ENCODE data around the gene NCOA1.
A peak's percentile ranks its signal among the peaks of the same experiment; 100 is the strongest.

The NCOA1 gene

GRCh38 chr2:24771764-24772586 is 280.9 kb downstream of the NCOA1 start:
- DNase-seq (ENCODE audit: low read depth): peak; percentile 44
- H3K4me3 ChIP-seq (ENCODE audit: low read depth, low read length): no peak overlapping the region
- no peak for TF ChIP-seq CTCF (conservative IDR thresholded peaks at IDR 0.05; ENCODE audit: low read depth, low read length)

- no peak for TF ChIP-seq CTCF (conservative IDR thresholded peaks at IDR 0.05; ENCODE audit: low read depth, low read length)
- no peak overlapping the region for H3K4me3 ChIP-seq (ENCODE audit: low read depth, low read length)
- no peak for DNase-seq (ENCODE audit: low read depth)
Measured at GRCh38 chr2:24774373-24774772, 283.3 kb downstream of the NCOA1 start.

- TF ChIP-seq CTCF (conservative IDR thresholded peaks at IDR 0.05; ENCODE audit: low read depth, low read length): no peak
- no peak for DNase-seq (ENCODE audit: low read depth)
- H3K4me3 ChIP-seq (ENCODE audit: low read depth, low read length): no peak overlapping the region
Measured at GRCh38 chr2:24779116-24779515, 288.1 kb downstream of the NCOA1 start.

- H3K4me3 ChIP-seq (ENCODE audit: low read depth, low read length): no peak overlapping the region
- DNase-seq (ENCODE audit: low read depth): no peak
- no peak for TF ChIP-seq CTCF (conservative IDR thresholded peaks at IDR 0.05; ENCODE audit: low read depth, low read length)
Measured at GRCh38 chr2:24783641-24784040, 292.6 kb downstream of the NCOA1 start.

GRCh38 chr2:24785671-24786321 is 294.7 kb downstream of the NCOA1 start:
- H3K4me3 ChIP-seq (ENCODE audit: low read depth, low read length): no peak overlapping the region
- DNase-seq (ENCODE audit: low read depth): no peak
- TF ChIP-seq CTCF (conservative IDR thresholded peaks at IDR 0.05; ENCODE audit: low read depth, low read length): no peak

- DNase-seq (ENCODE audit: low read depth): no peak
- H3K4me3 ChIP-seq (ENCODE audit: low read depth, low read length): no peak overlapping the region
- TF ChIP-seq CTCF (conservative IDR thresholded peaks at IDR 0.05; ENCODE audit: low read depth, low read length): no peak
Measured at GRCh38 chr2:24787532-24787931, 296.5 kb downstream of the NCOA1 start.
